Measurements from ENCODE around the gene NRN1. TPM values are rescaled to one million over a fixed set of nuclear protein-coding genes. Genes with fewer than 3 reads are reported as not detected.
"Not testable (repeated sequence)": the region's sequence is repeated elsewhere in the genome, so short reads cannot be mapped to it uniquely, and the experiment has no call there.

The NRN1 gene
- total RNA-seq, 4 donors from 2014 or later: 5.6 to 22.7 (median 15.1) TPM

DNA sequence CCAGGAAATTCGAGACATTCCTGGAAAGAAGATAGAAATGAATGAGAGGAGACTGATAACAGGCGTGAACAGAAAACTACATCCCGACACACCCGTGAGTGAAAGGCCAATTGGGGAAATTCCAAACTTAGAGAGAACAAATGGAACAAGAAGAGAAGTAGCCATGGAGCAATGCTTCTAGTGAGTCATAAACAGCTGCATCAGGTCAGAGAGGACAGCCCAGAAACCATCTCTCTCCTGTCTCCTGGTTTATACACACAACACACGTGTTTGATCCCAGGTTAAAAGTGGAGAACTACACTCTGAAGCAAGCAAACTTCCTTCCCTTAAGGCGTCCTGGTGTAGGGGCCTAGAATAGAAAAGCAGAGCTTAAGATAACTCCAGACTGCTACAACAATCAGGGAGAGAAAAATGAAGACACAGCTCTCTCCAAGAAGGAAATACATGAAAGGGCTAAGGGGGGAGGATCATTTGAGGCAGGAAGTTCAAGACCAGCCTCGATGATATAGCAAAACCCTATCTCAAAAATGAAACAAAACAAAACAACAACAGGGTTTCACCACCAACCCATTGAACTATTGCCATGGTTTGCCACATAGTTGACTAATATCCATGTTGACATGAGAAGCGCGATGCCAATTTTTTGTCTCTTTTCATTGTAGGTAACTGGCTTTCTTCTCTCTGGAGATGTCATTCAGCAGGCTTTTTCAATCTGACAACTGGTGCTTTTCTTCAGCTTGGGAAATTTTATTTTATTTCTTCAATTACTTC, 26.9 kb downstream of the NRN1 start:
- H3K4me3 ChIP-seq: no peak overlapping the region
- peak; percentile 91 for ATAC-seq
- peaks cover 0 to 14% (median 5%) of the 10 kb centered on the region in 3 donors for H3K4me1 ChIP-seq
- no peaks in the 10 kb centered on the region for H3K27me3 ChIP-seq
- H3K9me3 ChIP-seq: peaks cover 0 to 4% (median 0%) of the 10 kb centered on the region in 3 donors
- TF ChIP-seq POLR2AphosphoS5 (IDR thresholded peaks at IDR 0.05): peak; percentile 45
- TF ChIP-seq, protein P1, sequence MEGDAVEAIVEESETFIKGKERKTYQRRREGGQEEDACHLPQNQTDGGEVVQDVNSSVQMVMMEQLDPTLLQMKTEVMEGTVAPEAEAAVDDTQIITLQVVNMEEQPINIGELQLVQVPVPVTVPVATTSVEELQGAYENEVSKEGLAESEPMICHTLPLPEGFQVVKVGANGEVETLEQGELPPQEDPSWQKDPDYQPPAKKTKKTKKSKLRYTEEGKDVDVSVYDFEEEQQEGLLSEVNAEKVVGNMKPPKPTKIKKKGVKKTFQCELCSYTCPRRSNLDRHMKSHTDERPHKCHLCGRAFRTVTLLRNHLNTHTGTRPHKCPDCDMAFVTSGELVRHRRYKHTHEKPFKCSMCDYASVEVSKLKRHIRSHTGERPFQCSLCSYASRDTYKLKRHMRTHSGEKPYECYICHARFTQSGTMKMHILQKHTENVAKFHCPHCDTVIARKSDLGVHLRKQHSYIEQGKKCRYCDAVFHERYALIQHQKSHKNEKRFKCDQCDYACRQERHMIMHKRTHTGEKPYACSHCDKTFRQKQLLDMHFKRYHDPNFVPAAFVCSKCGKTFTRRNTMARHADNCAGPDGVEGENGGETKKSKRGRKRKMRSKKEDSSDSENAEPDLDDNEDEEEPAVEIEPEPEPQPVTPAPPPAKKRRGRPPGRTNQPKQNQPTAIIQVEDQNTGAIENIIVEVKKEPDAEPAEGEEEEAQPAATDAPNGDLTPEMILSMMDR (IDR thresholded peaks at IDR 0.05): no peak
- no peak for TF ChIP-seq EP300 (IDR thresholded peaks at IDR 0.05)
- no peak for TF ChIP-seq POLR2A (IDR thresholded peaks at IDR 0.05)
- H3K27ac ChIP-seq: no peak overlapping the region
- no peaks in the 10 kb centered on the region for H3K36me3 ChIP-seq
- WGBS, 2 donors (ENCODE audit: low coverage in 1 of 2): 48 to 57% methylated on average over 7 to 9 of the region's 9 CpGs

DNA sequence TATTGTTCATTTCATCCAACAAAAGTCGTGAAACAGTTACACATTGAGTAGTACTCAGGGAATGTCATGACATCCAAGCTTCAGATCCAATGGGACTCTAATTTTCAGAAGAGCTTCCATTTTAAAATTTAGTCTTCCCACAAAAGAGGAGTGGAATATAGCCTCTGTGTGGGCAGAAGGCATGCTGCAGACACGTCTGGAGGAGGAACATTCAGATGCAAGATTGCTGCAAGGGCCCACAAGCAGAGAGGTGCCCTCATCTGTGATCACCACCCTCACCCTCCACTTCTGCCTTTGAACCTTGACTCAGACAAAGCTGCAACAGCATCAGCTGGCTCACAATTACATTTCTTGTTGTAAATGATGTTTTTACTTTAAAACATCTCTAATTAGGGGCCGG, 29.9 kb downstream of the NRN1 start:
- H3K4me3 ChIP-seq: no peak overlapping the region
- H3K4me1 ChIP-seq: peaks cover 0 to 10% (median 4%) of the 10 kb centered on the region in 3 donors
- TF ChIP-seq, protein P1 (IDR thresholded peaks at IDR 0.05): no peak
- TF ChIP-seq EP300 (IDR thresholded peaks at IDR 0.05) (no peak), POLR2AphosphoS5 (IDR thresholded peaks at IDR 0.05) (no peak)
- no peak for ATAC-seq
- H3K27me3 ChIP-seq: peaks cover 9% of the 10 kb centered on the region
- no peaks in the 10 kb centered on the region for H3K36me3 ChIP-seq
- peaks cover 0 to 4% (median 0%) of the 10 kb centered on the region in 3 donors for H3K9me3 ChIP-seq
- H3K27ac ChIP-seq: no peak overlapping the region
- WGBS, 2 donors (ENCODE audit: low coverage in 1 of 2): 76 to 80% methylated on average over 2 to 3 of the region's 3 CpGs

DNA sequence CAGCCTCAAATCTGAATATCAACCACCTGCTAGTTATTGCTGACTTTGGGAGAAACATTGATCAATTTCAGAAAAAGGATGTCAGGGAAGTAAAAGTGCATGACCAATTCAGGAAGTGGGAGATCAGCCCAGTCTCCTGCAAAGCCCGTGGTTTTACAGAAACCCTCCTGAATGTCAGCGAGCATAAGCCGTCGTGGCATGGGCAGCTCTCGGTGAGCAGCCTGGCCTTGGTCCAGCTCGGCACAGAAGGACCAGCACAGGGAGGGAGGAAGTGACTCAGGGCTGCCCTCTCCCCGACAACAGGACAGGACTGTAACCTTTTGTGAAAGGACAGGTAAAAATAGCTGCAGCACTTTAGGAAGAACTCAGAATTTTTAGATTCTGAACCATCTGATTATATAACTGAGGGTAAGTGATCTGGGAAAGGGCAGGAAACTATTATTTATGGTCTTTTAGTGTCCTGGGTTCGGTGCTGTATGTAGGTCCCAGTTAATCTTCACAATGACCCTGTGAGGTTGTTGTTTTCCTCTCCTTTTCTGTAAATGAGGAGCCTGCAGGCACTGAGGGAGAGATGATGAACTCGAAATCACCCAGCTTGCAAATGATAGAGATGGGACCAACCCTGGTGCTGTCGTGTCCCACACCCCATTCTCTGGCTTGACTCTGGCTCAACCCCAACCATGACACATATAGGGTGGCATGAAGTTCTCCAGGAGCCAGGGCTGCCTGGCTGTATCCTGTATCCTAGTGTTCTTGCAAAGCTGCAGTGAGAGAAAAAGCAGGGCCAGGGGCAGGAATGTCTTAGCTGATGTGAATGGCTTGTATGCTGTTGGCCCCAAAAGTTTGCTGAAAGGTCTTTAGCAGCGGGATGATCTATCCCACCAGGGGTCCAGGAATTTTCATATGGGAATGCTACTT, 37.6 kb downstream of the NRN1 start:
- Histone ChIP-seq H3K27me3 (peaks cover 9% of the 10 kb centered on the region), H3K36me3 (no peaks in the 10 kb centered on the region), H3K27ac (no peak overlapping the region), H3K9me3 (no peaks in the 10 kb centered on the region), H3K4me3 (no peak overlapping the region), H3K4me1 (peaks cover 0 to 13% (median 6%) of the 10 kb centered on the region in 3 donors)
- ATAC-seq: peak; percentile 57
- WGBS, 2 donors (ENCODE audit: low coverage in 1 of 2): 22 to 27% methylated on average over 7 to 10 of the region's 11 CpGs
- TF ChIP-seq POLR2AphosphoS5 (IDR thresholded peaks at IDR 0.05) (no peak), EP300 (IDR thresholded peaks at IDR 0.05) (no peak), POLR2A (IDR thresholded peaks at IDR 0.05) (no peak)
- TF ChIP-seq, protein P1 (IDR thresholded peaks at IDR 0.05): no peak

DNA sequence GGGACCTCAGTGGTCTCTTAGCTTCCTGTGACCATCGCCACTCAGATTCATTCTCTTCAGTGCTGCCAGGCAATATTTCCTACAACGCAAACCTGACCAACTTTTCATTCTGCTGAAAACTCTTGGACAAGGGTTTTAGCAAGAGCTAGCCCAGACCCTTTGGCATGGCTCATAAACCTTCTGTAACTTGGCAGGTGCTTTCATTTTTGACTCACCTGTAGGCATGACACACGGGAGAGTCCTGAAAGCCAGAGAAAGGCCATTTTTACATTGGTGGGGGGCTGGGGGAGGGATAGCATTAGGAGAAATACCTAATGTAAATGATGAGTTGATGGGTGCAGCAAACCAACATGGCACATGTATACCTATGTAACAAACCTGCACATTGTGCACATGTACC, 38.7 kb downstream of the NRN1 start:
- 91 to 100% methylated on average over 1 to 2 of the region's 3 CpGs for WGBS, 2 donors (ENCODE audit: low coverage in 1 of 2)
- not testable (repeated sequence) for H3K9me3 ChIP-seq, ATAC-seq, H3K27ac ChIP-seq, H3K36me3 ChIP-seq, H3K4me3 ChIP-seq, H3K27me3 ChIP-seq
- peaks cover 0 to 13% (median 6%) of the 10 kb centered on the region in 3 donors for H3K4me1 ChIP-seq

DNA sequence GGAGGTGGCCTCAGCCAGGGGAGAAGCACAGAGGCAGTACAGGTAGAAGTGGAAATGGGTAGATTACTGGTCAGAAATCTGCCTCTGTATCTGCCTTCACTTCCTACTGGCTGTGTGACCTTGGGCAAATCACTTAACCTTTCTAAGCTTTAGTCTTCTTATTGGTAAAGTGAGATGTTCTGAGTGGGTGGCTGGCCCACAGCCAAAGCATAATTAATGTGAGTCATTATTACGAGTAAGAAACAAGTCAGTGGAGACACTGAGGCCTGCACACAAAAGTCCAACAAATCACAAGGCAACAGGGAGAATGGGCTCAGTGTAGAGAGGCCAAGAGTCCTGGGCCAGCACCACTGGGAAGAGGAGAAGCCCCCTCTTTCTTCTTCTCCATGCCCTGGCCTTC, 39.1 kb downstream of the NRN1 start:
- Histone ChIP-seq H3K9me3 (no peaks in the 10 kb centered on the region), H3K4me3 (no peak overlapping the region), H3K36me3 (no peaks in the 10 kb centered on the region), H3K27ac (no peak overlapping the region), H3K27me3 (peaks cover 3% of the 10 kb centered on the region), H3K4me1 (peaks cover 0 to 13% (median 6%) of the 10 kb centered on the region in 3 donors)
- WGBS, 2 donors (ENCODE audit: low coverage in 1 of 2): 31 to 54% methylated on average over 1 of the region's 1 CpG
- no peak for TF ChIP-seq EP300 (IDR thresholded peaks at IDR 0.05)
- no peak for TF ChIP-seq POLR2AphosphoS5 (IDR thresholded peaks at IDR 0.05)
- TF ChIP-seq, protein P1 (IDR thresholded peaks at IDR 0.05): no peak
- TF ChIP-seq POLR2A (IDR thresholded peaks at IDR 0.05): no peak
- ATAC-seq: no peak
